ENCODE data around the gene PET117. TPM values are rescaled to one million over a fixed set of nuclear protein-coding genes. Genes with fewer than 3 reads are reported as not detected.

The PET117 gene
- total and polyA plus RNA-seq, 2 donors (not counting 3 experiments of a cell fraction or from before 2014, with no cell fraction given) = 4.6 to 11.4 TPM

GRCh38 chr20:18166241-18166881 lies 28.7 kb downstream of the PET117 start:
- Histone ChIP-seq H2AFZ (ENCODE audit: low read depth, low read length) (no peak overlapping the region), H3K79me2 (ENCODE audit: control insufficient read depth, insufficient read depth, low read length) (no peaks in the 10 kb centered on the region), H3K36me3 (ENCODE audit: control insufficient read depth in 2 of 2, extremely low read depth in 1 of 2, insufficient read depth in 2 of 2, low read length in 2 of 2) (peaks cover 0 to 12% of the 10 kb centered on the region in 2 experiments), H3K4me2 (ENCODE audit: insufficient read depth, low read length) (no peak overlapping the region), H4K20me1 (replicated peaks; ENCODE audit: control insufficient read depth, extremely low read depth, insufficient read depth, low read length) (no peaks in the 10 kb centered on the region), H3K4me3 (replicated peaks in 1 of 3; ENCODE audit: insufficient read depth in 1 of 3, low read depth in 1 of 3, low read length in 3 of 3) (no peak overlapping the region), H3K27ac (ENCODE audit: insufficient read depth, low read depth, low read length) (no peak overlapping the region), H3K9me1 (replicated peaks; ENCODE audit: control insufficient read depth, extremely low read depth, insufficient read depth, low read length) (no peaks in the 10 kb centered on the region), H3K9ac (replicated peaks; ENCODE audit: extremely low read depth, insufficient read depth, low read length) (no peak overlapping the region), H3K4me1 (ENCODE audit: control insufficient read depth, extremely low read depth, insufficient read depth, low read length) (peaks cover 4% of the 10 kb centered on the region), H3K9me3 (replicated peaks; ENCODE audit: control insufficient read depth, insufficient read depth, low read length) (no peaks in the 10 kb centered on the region), H3K27me3 (ENCODE audit: control insufficient read depth in 2 of 2, insufficient read depth in 2 of 2, low read length in 2 of 2) (no peaks in the 10 kb centered on the region)
- FAIRE-seq (no peak), DNase-seq (ENCODE audit: low read depth, low spot score) (no peak)
- intact Hi-C loops (cut with micrococcal nuclease) (no loop called here), dilution Hi-C loops (cut with MboI; ENCODE audit: extremely low pct_ligation_motif_present, low sequenced_read_pairs) (no loop called here)
- no peak for TF ChIP-seq POLR2A (IDR thresholded peaks at IDR 0.05; ENCODE audit: low read depth, low read length)
- TF ChIP-seq, protein P1, sequence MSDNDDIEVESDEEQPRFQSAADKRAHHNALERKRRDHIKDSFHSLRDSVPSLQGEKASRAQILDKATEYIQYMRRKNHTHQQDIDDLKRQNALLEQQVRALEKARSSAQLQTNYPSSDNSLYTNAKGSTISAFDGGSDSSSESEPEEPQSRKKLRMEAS (IDR thresholded peaks at IDR 0.05; ENCODE audit: insufficient read depth, insufficient read length) = no peak
- no peak for TF ChIP-seq MYC (IDR thresholded peaks at IDR 0.05; ENCODE audit: low read depth, low read length)
- no peak for TF ChIP-seq CTCF (IDR thresholded peaks at IDR 0.05; ENCODE audit: extremely low read depth in 1 of 2, insufficient read depth in 1 of 2, low read depth in 1 of 2, low read length in 2 of 2)
- TF ChIP-seq EZH2 (IDR thresholded peaks at IDR 0.05; ENCODE audit: borderline replicate concordance, low read depth, low read length, severe bottlenecking) = no peak
- TF ChIP-seq FOS (IDR thresholded peaks at IDR 0.05; ENCODE audit: borderline replicate concordance, insufficient read depth, low read length) = no peak
- TF ChIP-seq POLR2AphosphoS5 (IDR thresholded peaks at IDR 0.05; ENCODE audit: insufficient read depth, low read depth, low read length) = no peak
- TF ChIP-seq GATA2 (IDR thresholded peaks at IDR 0.05; ENCODE audit: insufficient read depth, insufficient read length, low read depth, low read length) = no peak
- no peak for TF ChIP-seq JUN (IDR thresholded peaks at IDR 0.05; ENCODE audit: borderline replicate concordance, insufficient read depth, insufficient read length, low read depth)
- BruUV-seq (replicated peaks) = no TSS peak
- ChIA-PET POLR2A (no interaction called here), CTCF (no interaction called here)

Measured in endothelial cell of umbilical vein (primary cell).